ENCODE data around the gene TP53TG5.

Gene TP53TG5

GRCh38 chr20:45378191-45378590 is at the start of gene TP53TG5:
TP53TG5 (minus strand) TSS chr20:45378325; CDS start chr20:45378236, 89 bp downstream.
- H3K4me3 ChIP-seq (ENCODE audit: low read depth, low read length) = no peak within 1 kb of the TSS
- TF ChIP-seq CTCF (IDR thresholded peaks at IDR 0.05; ENCODE audit: insufficient read depth, low read depth, low read length, missing control alignments) = no peak
- DNase-seq (ENCODE audit: low read depth) = no peak

- DNase-seq (ENCODE audit: low read depth) = no peak
- no peak for TF ChIP-seq CTCF (IDR thresholded peaks at IDR 0.05; ENCODE audit: insufficient read depth, low read depth, low read length, missing control alignments)
- H3K4me3 ChIP-seq (ENCODE audit: low read depth, low read length) = no peak overlapping the region
These were observed 49.4 kb upstream of the TP53TG5 start for GRCh38 chr20:45427236-45428149.

- no peak for DNase-seq (ENCODE audit: low read depth)
- H3K4me3 ChIP-seq (ENCODE audit: low read depth, low read length) = no peak overlapping the region
- TF ChIP-seq CTCF (IDR thresholded peaks at IDR 0.05; ENCODE audit: insufficient read depth, low read depth, low read length, missing control alignments) = no peak
These were observed 48.3 kb upstream of the TP53TG5 start for GRCh38 chr20:45426320-45427016.

- no peak overlapping the region for H3K4me3 ChIP-seq (ENCODE audit: low read depth, low read length)
- TF ChIP-seq CTCF (IDR thresholded peaks at IDR 0.05; ENCODE audit: insufficient read depth, low read depth, low read length, missing control alignments) = no peak
- DNase-seq (ENCODE audit: low read depth) = no peak
These were observed 47.4 kb upstream of the TP53TG5 start for GRCh38 chr20:45425561-45425960.

- no peak for TF ChIP-seq CTCF (IDR thresholded peaks at IDR 0.05; ENCODE audit: insufficient read depth, low read depth, low read length, missing control alignments)
- DNase-seq (ENCODE audit: low read depth) = no peak
- no peak overlapping the region for H3K4me3 ChIP-seq (ENCODE audit: low read depth, low read length)
These were observed 45.6 kb upstream of the TP53TG5 start for GRCh38 chr20:45423700-45424099.

GRCh38 chr20:45420125-45420524 is 42.0 kb upstream of the TP53TG5 start:
- no peak overlapping the region for H3K4me3 ChIP-seq (ENCODE audit: low read depth, low read length)
- no peak for DNase-seq (ENCODE audit: low read depth)
- TF ChIP-seq CTCF (IDR thresholded peaks at IDR 0.05; ENCODE audit: insufficient read depth, low read depth, low read length, missing control alignments) = no peak
